ENCODE data around the gene SETDB2.

SETDB2 gene

DNA sequence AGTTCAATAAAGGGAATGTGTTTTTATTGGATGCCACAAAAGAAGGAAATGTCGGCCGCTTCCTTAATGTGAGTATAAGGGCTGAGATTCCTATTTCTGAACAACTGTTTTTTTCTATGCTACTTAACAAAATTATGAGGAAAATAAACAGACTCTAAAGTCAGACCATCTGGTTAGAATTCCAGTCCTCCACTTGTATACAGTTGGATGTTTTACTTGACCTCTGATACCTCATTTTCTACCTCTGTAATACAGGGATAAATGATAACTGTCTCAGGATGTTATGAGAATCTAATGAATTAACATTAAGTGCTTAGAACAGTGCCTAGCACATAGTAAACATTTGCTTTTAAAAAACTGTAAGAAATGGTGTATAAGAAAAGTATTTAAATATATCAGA is 44.5 kb downstream of the SETDB2 start:
- no peak for TF ChIP-seq EP300 (IDR thresholded peaks at IDR 0.05; ENCODE audit: borderline replicate concordance)
- no peak for TF ChIP-seq TCF12 (IDR thresholded peaks at IDR 0.05; ENCODE audit: low read depth)
- TF ChIP-seq TAF1 (IDR thresholded peaks at IDR 0.05; ENCODE audit: low read depth), result no peak
- TF ChIP-seq EGR1 (IDR thresholded peaks at IDR 0.05), result no peak

DNA sequence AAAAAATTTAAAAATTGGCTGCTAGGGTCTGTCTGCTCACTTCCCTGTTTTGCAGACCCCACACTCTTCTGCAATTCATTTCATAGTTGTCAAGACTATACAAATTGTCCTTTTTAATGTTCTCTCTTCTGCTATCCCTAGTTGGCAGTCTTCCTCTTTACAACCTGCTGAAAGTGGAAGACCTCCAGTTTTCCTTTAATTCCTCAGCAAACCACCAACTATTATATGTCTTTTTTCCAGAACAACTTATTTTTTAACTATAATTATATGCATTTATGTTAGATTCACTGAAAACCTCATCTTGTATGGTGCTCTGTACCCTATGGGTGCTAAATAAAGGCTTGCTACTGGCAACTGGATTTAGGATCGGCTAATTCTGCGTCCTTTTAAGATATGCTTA is 50.6 kb downstream of the SETDB2 start:
- TF ChIP-seq, protein P1, sequence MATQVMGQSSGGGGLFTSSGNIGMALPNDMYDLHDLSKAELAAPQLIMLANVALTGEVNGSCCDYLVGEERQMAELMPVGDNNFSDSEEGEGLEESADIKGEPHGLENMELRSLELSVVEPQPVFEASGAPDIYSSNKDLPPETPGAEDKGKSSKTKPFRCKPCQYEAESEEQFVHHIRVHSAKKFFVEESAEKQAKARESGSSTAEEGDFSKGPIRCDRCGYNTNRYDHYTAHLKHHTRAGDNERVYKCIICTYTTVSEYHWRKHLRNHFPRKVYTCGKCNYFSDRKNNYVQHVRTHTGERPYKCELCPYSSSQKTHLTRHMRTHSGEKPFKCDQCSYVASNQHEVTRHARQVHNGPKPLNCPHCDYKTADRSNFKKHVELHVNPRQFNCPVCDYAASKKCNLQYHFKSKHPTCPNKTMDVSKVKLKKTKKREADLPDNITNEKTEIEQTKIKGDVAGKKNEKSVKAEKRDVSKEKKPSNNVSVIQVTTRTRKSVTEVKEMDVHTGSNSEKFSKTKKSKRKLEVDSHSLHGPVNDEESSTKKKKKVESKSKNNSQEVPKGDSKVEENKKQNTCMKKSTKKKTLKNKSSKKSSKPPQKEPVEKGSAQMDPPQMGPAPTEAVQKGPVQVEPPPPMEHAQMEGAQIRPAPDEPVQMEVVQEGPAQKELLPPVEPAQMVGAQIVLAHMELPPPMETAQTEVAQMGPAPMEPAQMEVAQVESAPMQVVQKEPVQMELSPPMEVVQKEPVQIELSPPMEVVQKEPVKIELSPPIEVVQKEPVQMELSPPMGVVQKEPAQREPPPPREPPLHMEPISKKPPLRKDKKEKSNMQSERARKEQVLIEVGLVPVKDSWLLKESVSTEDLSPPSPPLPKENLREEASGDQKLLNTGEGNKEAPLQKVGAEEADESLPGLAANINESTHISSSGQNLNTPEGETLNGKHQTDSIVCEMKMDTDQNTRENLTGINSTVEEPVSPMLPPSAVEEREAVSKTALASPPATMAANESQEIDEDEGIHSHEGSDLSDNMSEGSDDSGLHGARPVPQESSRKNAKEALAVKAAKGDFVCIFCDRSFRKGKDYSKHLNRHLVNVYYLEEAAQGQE (IDR thresholded peaks at IDR 0.05; ENCODE audit: low read depth), result no peak

DNA sequence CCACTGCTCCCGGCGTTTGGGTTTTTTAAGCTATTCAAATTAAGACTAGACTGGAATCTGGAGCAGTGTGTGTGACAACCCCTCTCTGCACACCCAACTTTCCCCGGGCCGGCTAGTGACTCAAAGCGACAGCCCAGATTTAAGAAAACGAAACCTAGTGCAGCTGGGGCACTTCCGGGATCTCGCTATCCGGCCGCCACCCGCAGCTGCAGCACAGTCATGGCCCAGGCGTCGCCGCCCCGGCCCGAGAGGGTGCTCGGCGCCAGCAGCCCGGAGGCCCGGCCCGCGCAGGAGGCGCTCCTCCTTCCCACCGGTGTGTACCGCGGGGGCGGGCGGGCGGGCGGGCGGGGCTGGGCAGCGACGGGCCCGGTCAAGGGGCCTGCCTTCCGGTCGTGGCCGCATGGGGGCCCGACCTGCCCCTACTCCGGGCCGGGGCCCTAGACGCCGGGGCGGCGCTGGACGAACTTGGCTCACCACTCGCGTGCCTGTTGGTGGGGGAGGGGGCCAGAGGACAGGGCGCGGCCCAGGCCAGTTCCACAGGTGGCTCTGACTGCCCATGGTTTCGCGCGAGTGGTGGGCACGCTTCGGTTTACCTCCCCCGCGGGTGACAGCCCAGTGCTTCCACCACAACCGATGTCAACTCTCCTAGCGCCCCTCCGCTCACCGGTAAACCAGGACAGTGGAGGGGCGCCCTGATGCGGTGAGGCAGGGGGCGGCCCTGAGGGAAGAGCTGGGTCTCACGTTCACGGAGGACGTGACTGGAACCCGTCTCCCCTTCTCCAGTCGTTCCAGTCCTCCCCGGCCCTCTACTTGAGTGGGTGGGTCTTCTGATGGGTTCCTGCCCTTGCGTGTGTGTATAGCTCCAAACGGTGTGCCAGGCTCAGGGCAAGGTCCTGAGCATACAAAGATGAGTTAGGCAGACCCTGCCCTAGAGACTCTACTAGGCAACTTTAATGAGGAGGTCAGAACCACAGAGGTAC is 52.0 kb downstream of the SETDB2 start, which contains the start of gene PHF11:
Gene PHF11 (plus strand): TSS at position 171 of the 980 bp plus-strand sequence. CDS start 49 bp downstream, at position 220.
- TF ChIP-seq NFIC (IDR thresholded peaks at IDR 0.05) (no peak), FOXM1 (IDR thresholded peaks at IDR 0.05; ENCODE audit: borderline replicate concordance, low read depth) (no peak), TEAD4 (IDR thresholded peaks at IDR 0.05) (no peak), TCF12 (IDR thresholded peaks at IDR 0.05; ENCODE audit: low read depth) (no peak), EGR1 (IDR thresholded peaks at IDR 0.05) (no peak), RAD21 (IDR thresholded peaks at IDR 0.05; ENCODE audit: low read depth) (no peak), ZBTB7A (IDR thresholded peaks at IDR 0.05; ENCODE audit: low read depth) (no peak), TAF1 (IDR thresholded peaks at IDR 0.05; ENCODE audit: low read depth) (no peak), CREB1 (IDR thresholded peaks at IDR 0.05; ENCODE audit: low read depth) (no peak), YY1 (IDR thresholded peaks at IDR 0.05; ENCODE audit: low read depth) (no peak), EP300 (IDR thresholded peaks at IDR 0.05; ENCODE audit: borderline replicate concordance) (no peak), CEBPB (IDR thresholded peaks at IDR 0.05) (no peak)
- TF ChIP-seq, protein P2, sequence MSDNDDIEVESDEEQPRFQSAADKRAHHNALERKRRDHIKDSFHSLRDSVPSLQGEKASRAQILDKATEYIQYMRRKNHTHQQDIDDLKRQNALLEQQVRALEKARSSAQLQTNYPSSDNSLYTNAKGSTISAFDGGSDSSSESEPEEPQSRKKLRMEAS (IDR thresholded peaks at IDR 0.05), result no peak
- TF ChIP-seq, protein P1 (IDR thresholded peaks at IDR 0.05; ENCODE audit: low read depth), result no peak
- TF ChIP-seq, protein P3, sequence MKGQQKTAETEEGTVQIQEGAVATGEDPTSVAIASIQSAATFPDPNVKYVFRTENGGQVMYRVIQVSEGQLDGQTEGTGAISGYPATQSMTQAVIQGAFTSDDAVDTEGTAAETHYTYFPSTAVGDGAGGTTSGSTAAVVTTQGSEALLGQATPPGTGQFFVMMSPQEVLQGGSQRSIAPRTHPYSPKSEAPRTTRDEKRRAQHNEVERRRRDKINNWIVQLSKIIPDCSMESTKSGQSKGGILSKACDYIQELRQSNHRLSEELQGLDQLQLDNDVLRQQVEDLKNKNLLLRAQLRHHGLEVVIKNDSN (IDR thresholded peaks at IDR 0.05), result no peak

DNA sequence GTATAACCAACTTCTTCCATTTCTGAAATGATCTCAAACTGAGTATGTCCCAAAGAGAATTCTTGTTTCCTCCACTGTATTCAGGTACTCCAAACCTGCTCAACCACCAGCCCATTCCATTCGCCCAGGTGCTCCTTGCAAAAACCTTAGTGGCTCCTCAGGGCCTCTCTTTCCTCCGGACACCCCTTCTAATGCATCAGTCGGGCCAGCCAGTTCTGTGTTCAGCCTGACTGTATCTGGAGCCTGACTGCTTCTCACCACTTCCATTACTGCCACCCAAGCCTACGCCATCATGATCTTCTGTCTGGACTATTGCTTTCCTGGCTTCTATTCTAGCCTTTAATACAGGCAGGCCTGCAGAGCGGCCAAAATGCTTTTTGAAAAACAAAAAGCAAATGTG is 53.2 kb downstream of the SETDB2 start:
- no peak for TF ChIP-seq NFIC (IDR thresholded peaks at IDR 0.05)
- TF ChIP-seq, protein P3 (IDR thresholded peaks at IDR 0.05), result no peak

DNA sequence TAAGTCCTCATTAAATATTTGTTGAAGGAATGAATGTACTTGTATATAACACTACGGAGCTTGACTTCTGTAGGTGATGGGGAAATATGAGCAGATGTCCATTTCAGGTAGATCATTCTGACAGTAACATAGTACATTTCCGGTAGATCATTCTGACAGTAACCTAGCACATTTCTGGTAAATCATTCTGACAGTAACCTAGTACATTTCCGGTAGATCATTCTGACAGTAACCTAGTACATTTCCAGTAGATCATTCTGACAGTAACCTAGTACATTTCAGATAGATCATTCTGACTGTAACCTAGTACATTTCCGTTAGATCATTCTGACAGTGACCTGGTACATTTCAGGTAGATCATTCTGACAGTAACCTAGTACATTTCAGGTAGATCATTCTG is 54.1 kb downstream of the SETDB2 start:
- TF ChIP-seq NFIC (IDR thresholded peaks at IDR 0.05), result no peak
- TF ChIP-seq, protein P2 (IDR thresholded peaks at IDR 0.05), result no peak
- no peak for TF ChIP-seq CREB1 (IDR thresholded peaks at IDR 0.05; ENCODE audit: low read depth)
- no peak for TF ChIP-seq CEBPB (IDR thresholded peaks at IDR 0.05)
- TF ChIP-seq TEAD4 (IDR thresholded peaks at IDR 0.05), result no peak
- TF ChIP-seq ZBTB7A (IDR thresholded peaks at IDR 0.05; ENCODE audit: low read depth), result no peak
- no peak for TF ChIP-seq RAD21 (IDR thresholded peaks at IDR 0.05; ENCODE audit: low read depth)
- TF ChIP-seq FOXM1 (IDR thresholded peaks at IDR 0.05; ENCODE audit: borderline replicate concordance, low read depth), result no peak
- no peak for TF ChIP-seq YY1 (IDR thresholded peaks at IDR 0.05; ENCODE audit: low read depth)
- no peak for TF ChIP-seq EP300 (IDR thresholded peaks at IDR 0.05; ENCODE audit: borderline replicate concordance)
- no peak for TF ChIP-seq EGR1 (IDR thresholded peaks at IDR 0.05)
- no peak for TF ChIP-seq TAF1 (IDR thresholded peaks at IDR 0.05; ENCODE audit: low read depth)

DNA sequence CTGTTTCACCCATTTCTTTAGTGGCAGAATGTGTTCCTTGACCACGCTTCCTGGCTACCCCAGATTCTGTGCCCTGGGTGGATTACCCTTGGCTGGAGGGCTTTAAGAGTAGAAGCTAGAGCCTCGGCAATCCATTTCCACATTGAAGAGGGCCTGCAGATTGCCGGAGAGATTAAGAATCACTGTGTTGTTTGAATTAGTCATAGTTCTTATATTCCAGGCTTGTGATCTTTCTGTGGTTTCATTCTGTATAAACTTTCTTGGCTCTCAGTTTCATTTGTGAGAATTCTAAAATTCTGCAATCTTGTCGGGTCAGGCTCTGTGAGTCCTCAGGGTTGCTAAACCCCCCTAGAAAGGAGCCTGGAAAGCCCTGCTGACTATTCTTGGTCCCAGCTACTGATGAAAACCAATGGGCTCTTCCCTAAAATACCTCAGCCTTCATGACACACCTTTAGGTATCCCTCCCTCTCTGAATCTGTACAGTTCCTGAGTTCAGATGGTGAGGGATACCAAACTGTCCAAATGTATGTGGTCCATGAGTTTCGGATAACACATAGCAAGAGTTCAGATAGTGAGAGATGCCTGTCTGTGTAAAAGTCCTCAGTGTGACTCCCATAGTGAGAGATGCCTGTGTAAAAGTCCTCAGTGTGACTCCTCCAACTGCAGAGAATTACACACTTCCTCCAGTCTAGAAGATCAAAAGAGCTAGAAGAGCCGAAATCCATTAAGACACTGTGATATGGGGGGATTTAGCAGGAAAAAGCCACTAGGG is 56.0 kb downstream of the SETDB2 start:
- TF ChIP-seq EGR1 (IDR thresholded peaks at IDR 0.05), result no peak
- TF ChIP-seq TCF12 (IDR thresholded peaks at IDR 0.05; ENCODE audit: low read depth), result no peak

Data from Ishikawa (cell line).